ENCODE measurements around the gene ACTR1A. TPM values are rescaled to one million over a fixed set of nuclear protein-coding genes. Genes with fewer than 3 reads are reported as not detected.

The ACTR1A gene
- total and polyA plus RNA-seq, 9 of the 15 experiments (the other 6 are each of a cell fraction or from before 2014, with no cell fraction given), result 36.3 to 77.2 (median 49.6) TPM

- TF ChIP-seq ZBTB40 (IDR thresholded peaks at IDR 0.05), result no peak
- no peak for TF ChIP-seq ZBTB40 (CRISPR knock-in tag; IDR thresholded peaks at IDR 0.05)
- no peak for TF ChIP-seq TEAD2 (tag; IDR thresholded peaks at IDR 0.05)
- TF ChIP-seq ZNF592 (IDR thresholded peaks at IDR 0.05), result no peak
- TF ChIP-seq E2F4 (CRISPR knock-in tag; IDR thresholded peaks at IDR 0.05; ENCODE audit: low read depth), result no peak
- no peak for TF ChIP-seq ZNF184 (CRISPR knock-in tag; IDR thresholded peaks at IDR 0.05)
- TF ChIP-seq MEIS2 (IDR thresholded peaks at IDR 0.05; ENCODE audit: partially characterized antibody), result peak; percentile 37
- TF ChIP-seq STAG1 (CRISPR knock-in tag; IDR thresholded peaks at IDR 0.05; ENCODE audit: borderline replicate concordance), result no peak
- TF ChIP-seq RBM25 (IDR thresholded peaks at IDR 0.05; ENCODE audit: low read depth, low read length, severe bottlenecking), result peak; percentile 43
- no peak for TF ChIP-seq SIX5 (IDR thresholded peaks at IDR 0.05; ENCODE audit: borderline replicate concordance in 1 of 2, insufficient read depth in 1 of 2, low read depth in 1 of 2, low read length in 2 of 2)
Observed at GRCh38 chr10:102503264-102504178, 1.0 kb upstream of the ACTR1A start, which contains the start of gene SUFU (continued).
